NB4 (cell line): ENCODE data around the gene ZNF544.

Experiments used
- MAX ChIP-seq: IDR thresholded peaks from 2 replicates; pipeline ENCODE4 v1.6.1; 2011; ENCODE audit warnings: low read depth, low read length
- MYC ChIP-seq: IDR thresholded peaks from 2 replicates; pipeline ENCODE4 v1.6.1; 2011; ENCODE audit warnings: low read depth, low read length
- POLR2A ChIP-seq: IDR thresholded peaks from 2 replicates; pipeline ENCODE4 v1.6.1; 2011; ENCODE audit warnings: mild to moderate bottlenecking; ENCODE audit not compliant: insufficient read length; ENCODE audit errors: extremely low read depth
- TF ChIP-seq, protein P1 (sequence below): IDR thresholded peaks from one replicate; pipeline ENCODE4 v1.5.1; 2012; ENCODE audit warnings: low read depth, low read length

DNA sequence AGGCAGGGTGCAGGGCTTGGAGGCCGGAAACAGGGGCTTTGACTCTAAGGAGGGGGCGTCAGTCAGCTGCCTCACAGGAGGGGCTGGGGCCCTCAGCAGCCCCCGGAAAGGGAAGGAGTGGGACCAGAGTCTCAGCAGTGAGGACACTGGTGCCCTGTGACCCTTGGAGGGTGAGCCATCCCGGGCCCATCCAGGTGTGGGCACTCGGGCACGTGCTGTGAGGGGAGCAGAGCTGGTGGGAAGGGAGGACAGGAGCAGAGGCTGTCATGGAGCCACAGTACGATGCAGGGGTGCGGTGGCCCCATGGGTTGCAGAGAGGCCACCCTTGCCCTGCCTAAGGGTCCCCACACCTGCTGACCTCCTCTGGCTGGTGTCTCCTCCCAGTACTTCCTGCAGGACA lies 19.1 kb upstream of the ZNF544 start:
- TF ChIP-seq POLR2A, result no peak
- TF ChIP-seq, protein P1, sequence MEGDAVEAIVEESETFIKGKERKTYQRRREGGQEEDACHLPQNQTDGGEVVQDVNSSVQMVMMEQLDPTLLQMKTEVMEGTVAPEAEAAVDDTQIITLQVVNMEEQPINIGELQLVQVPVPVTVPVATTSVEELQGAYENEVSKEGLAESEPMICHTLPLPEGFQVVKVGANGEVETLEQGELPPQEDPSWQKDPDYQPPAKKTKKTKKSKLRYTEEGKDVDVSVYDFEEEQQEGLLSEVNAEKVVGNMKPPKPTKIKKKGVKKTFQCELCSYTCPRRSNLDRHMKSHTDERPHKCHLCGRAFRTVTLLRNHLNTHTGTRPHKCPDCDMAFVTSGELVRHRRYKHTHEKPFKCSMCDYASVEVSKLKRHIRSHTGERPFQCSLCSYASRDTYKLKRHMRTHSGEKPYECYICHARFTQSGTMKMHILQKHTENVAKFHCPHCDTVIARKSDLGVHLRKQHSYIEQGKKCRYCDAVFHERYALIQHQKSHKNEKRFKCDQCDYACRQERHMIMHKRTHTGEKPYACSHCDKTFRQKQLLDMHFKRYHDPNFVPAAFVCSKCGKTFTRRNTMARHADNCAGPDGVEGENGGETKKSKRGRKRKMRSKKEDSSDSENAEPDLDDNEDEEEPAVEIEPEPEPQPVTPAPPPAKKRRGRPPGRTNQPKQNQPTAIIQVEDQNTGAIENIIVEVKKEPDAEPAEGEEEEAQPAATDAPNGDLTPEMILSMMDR, result no peak
- no peak for TF ChIP-seq MYC
- TF ChIP-seq MAX, result no peak
